Stomach smooth muscle (tissue), 2 donors: ENCODE results near the gene GPR35.
"Not testable (repeated sequence)": the region's sequence is repeated elsewhere in the genome, so short reads cannot be mapped to it uniquely, and the experiment has no call there.

Experiments used
- H3K27ac ChIP-seq: one replicate; pipeline ENCODE4 v1.7.0; 2013; ENCODE audit warnings: mild to moderate bottlenecking, low read length, inconsistent platforms
- H3K27me3 ChIP-seq, 2 donors: one replicate each; pipeline ENCODE4 v1.7.0; 2013; ENCODE audit warnings: low read length in 2 of 2; ENCODE audit not compliant: insufficient read depth in 2 of 2, control insufficient read depth in 1 of 2
- H3K36me3 ChIP-seq, 2 donors: one replicate each; pipeline ENCODE4 v1.7.0; 2013; ENCODE audit warnings: low read length in 2 of 2; ENCODE audit not compliant: control insufficient read depth in 2 of 2, insufficient read depth in 2 of 2
- H3K4me1 ChIP-seq: one replicate; pipeline ENCODE4 v1.7.0; 2013; ENCODE audit warnings: low read length; ENCODE audit not compliant: control insufficient read depth, insufficient read depth
- H3K4me3 ChIP-seq, 2 donors: one replicate each; pipeline ENCODE4 v1.7.0; 2013; ENCODE audit warnings: low read length in 2 of 2
- H3K9ac ChIP-seq, 2 donors: one replicate each; pipeline ENCODE4 v1.7.0; 2013; ENCODE audit warnings: low read length in 2 of 2, mild to moderate bottlenecking in 1 of 2
- H3K9me3 ChIP-seq, 2 donors: one replicate each; pipeline ENCODE4 v1.7.0; 2013; ENCODE audit warnings: low read length in 2 of 2; ENCODE audit not compliant: control insufficient read depth in 2 of 2
- donor health status: healthy.
- donor health status: Pancreatic carcinoma.

Gene GPR35

GRCh38 chr2:240615820-240616547 lies 9.3 kb upstream of the GPR35 start:
- H3K36me3 ChIP-seq: no peaks in the 10 kb centered on the region

GRCh38 chr2:240616860-240617666 lies 8.2 kb upstream of the GPR35 start:
- not testable (repeated sequence) for H3K9me3 ChIP-seq, H3K27me3 ChIP-seq, H3K9ac ChIP-seq, H3K4me1 ChIP-seq, H3K27ac ChIP-seq, H3K36me3 ChIP-seq, H3K4me3 ChIP-seq

More at GRCh38 chr2:240615820-240616547, 9.3 kb upstream of the GPR35 start:
- H3K27ac ChIP-seq: no peak overlapping the region
- no peak overlapping the region for H3K9ac ChIP-seq
- H3K4me1 ChIP-seq: no peaks in the 10 kb centered on the region
- H3K27me3 ChIP-seq: no peaks in the 10 kb centered on the region
- H3K9me3 ChIP-seq: no peaks in the 10 kb centered on the region
- H3K4me3 ChIP-seq: no peak overlapping the region

GRCh38 chr2:240618776-240619175 lies 6.5 kb upstream of the GPR35 start:
- H3K9ac ChIP-seq: no peak overlapping the region
- H3K36me3 ChIP-seq: no peaks in the 10 kb centered on the region
- no peak overlapping the region for H3K4me3 ChIP-seq
- H3K27me3 ChIP-seq: no peaks in the 10 kb centered on the region
- no peaks in the 10 kb centered on the region for H3K9me3 ChIP-seq
- no peak overlapping the region for H3K27ac ChIP-seq
- no peaks in the 10 kb centered on the region for H3K4me1 ChIP-seq

GRCh38 chr2:240619506-240620148 lies 5.7 kb upstream of the GPR35 start:
- Histone ChIP-seq H3K9ac (no peak overlapping the region), H3K9me3 (no peaks in the 10 kb centered on the region), H3K4me3 (no peak overlapping the region), H3K36me3 (no peaks in the 10 kb centered on the region), H3K27me3 (no peaks in the 10 kb centered on the region), H3K4me1 (no peaks in the 10 kb centered on the region), H3K27ac (no peak overlapping the region)

- no peak overlapping the region for H3K27ac ChIP-seq
- H3K27me3 ChIP-seq: no peaks in the 10 kb centered on the region
- no peaks in the 10 kb centered on the region for H3K9me3 ChIP-seq
- H3K4me3 ChIP-seq: no peak overlapping the region
- H3K4me1 ChIP-seq: no peaks in the 10 kb centered on the region
- H3K36me3 ChIP-seq: no peaks in the 10 kb centered on the region
- H3K9ac ChIP-seq: no peak overlapping the region
Observed at GRCh38 chr2:240620149-240620731, 5.0 kb upstream of the GPR35 start.

- H3K27me3 ChIP-seq: no peaks in the 10 kb centered on the region
- no peaks in the 10 kb centered on the region for H3K9me3 ChIP-seq
- H3K27ac ChIP-seq: no peak overlapping the region
- H3K4me3 ChIP-seq: no peak overlapping the region
- H3K9ac ChIP-seq: no peak overlapping the region
- no peaks in the 10 kb centered on the region for H3K36me3 ChIP-seq
- H3K4me1 ChIP-seq: no peaks in the 10 kb centered on the region
Observed at GRCh38 chr2:240620859-240621258, 4.4 kb upstream of the GPR35 start.

- no peak overlapping the region for H3K27ac ChIP-seq
- H3K4me1 ChIP-seq: no peaks in the 10 kb centered on the region
- no peak overlapping the region for H3K4me3 ChIP-seq
- no peaks in the 10 kb centered on the region for H3K27me3 ChIP-seq
- H3K36me3 ChIP-seq: no peaks in the 10 kb centered on the region
- H3K9ac ChIP-seq: no peak overlapping the region
- no peaks in the 10 kb centered on the region for H3K9me3 ChIP-seq
Observed at GRCh38 chr2:240622060-240622411, 3.2 kb upstream of the GPR35 start.

- Histone ChIP-seq H3K36me3 (no peaks in the 10 kb centered on the region), H3K9ac (no peak overlapping the region), H3K4me3 (no peak overlapping the region), H3K4me1 (no peaks in the 10 kb centered on the region), H3K9me3 (no peaks in the 10 kb centered on the region), H3K27me3 (no peaks in the 10 kb centered on the region), H3K27ac (no peak overlapping the region)
Observed at GRCh38 chr2:240622531-240623235, 2.6 kb upstream of the GPR35 start.

GRCh38 chr2:240623531-240624010 lies 1.7 kb upstream of the GPR35 start:
- no peak overlapping the region for H3K27ac ChIP-seq
- H3K9ac ChIP-seq: no peak overlapping the region
- no peaks in the 10 kb centered on the region for H3K27me3 ChIP-seq
- H3K4me3 ChIP-seq: no peak overlapping the region
- no peaks in the 10 kb centered on the region for H3K4me1 ChIP-seq
- no peaks in the 10 kb centered on the region for H3K9me3 ChIP-seq
- no peaks in the 10 kb centered on the region for H3K36me3 ChIP-seq
